CD14-positive monocyte (primary cell): ENCODE results near the gene SLC10A1. TPM values are rescaled to one million over a fixed set of nuclear protein-coding genes. Genes with fewer than 3 reads are reported as not detected.

Source experiments
- DNase-seq, 3 donors: peaks; one replicate each; pipeline ENCODE4 v3.0.0-alpha.2; 2011 to 2022
- H2AFZ ChIP-seq: 2 replicates; pipeline ENCODE4 v1.6.0; 2012; ENCODE audit warnings: mild to moderate bottlenecking, low read depth, low read length, inconsistent platforms; ENCODE audit not compliant: insufficient read depth, poor library complexity, severe bottlenecking
- H3K27ac ChIP-seq, 2 donors: 1 replicate in 1 of 2; 2 replicates in 1 of 2; pipeline ENCODE4 v1.5.1; 2012 to 2013; ENCODE audit warnings: low read length in 2 of 2, control low read depth in 1 of 2, inconsistent platforms in 1 of 2, low read depth in 1 of 2, mild to moderate bottlenecking in 1 of 2
- H3K27me3 ChIP-seq, 2 donors: one replicate each; pipeline versions ENCODE4 v1.6.0 to v1.6.1; 2011 to 2013; ENCODE audit warnings: low read length in 2 of 2; ENCODE audit not compliant: control insufficient read depth in 2 of 2, insufficient read depth in 2 of 2
- H3K36me3 ChIP-seq, 2 donors: replicated peaks in 1 of 2; 1 replicate in 1 of 2; 2 replicates in 1 of 2; pipeline versions ENCODE4 v1.5.1 to v1.6.1; 2012 to 2013; ENCODE audit warnings: low read length in 2 of 2, control low read depth in 1 of 2, inconsistent platforms in 1 of 2, mild to moderate bottlenecking in 1 of 2; ENCODE audit not compliant: insufficient read depth in 2 of 2, control insufficient read depth in 1 of 2
- H3K4me1 ChIP-seq, 2 donors: 1 replicate in 1 of 2; 2 replicates in 1 of 2; pipeline versions ENCODE4 v1.5.1 to v1.6.1; 2012 to 2013; ENCODE audit warnings: low read length in 2 of 2, control low read depth in 1 of 2, inconsistent platforms in 1 of 2, mild to moderate bottlenecking in 1 of 2, moderate library complexity in 1 of 2; ENCODE audit not compliant: insufficient read depth in 2 of 2, control insufficient read depth in 1 of 2
- H3K4me2 ChIP-seq: replicated peaks from 2 replicates; pipeline ENCODE3; 2012; ENCODE audit warnings: low read length, moderate library complexity, mild to moderate bottlenecking; ENCODE audit not compliant: poor library complexity, severe bottlenecking; ENCODE audit errors: extremely low read depth
- H3K4me3 ChIP-seq, 3 experiments: fragments of 200-600 bp in 1 of 3; sonication (generic) in 1 of 3; replicated peaks in 1 of 3; 1 replicate in 2 of 3; 2 replicates in 1 of 3; pipeline ENCODE4 v1.5.1; 2011 to 2013; ENCODE audit warnings: low read length in 3 of 3, mild to moderate bottlenecking in 3 of 3, control low read depth in 2 of 3, low read depth in 2 of 3, inconsistent platforms in 1 of 3, moderate library complexity in 1 of 3
- H3K79me2 ChIP-seq: 2 replicates; pipeline ENCODE4 v1.6.0; 2012; ENCODE audit warnings: mild to moderate bottlenecking, control low read depth, inconsistent platforms, low read length, moderate library complexity; ENCODE audit not compliant: insufficient read depth
- H3K9ac ChIP-seq: 2 replicates; pipeline ENCODE4 v1.6.0; 2017; ENCODE audit warnings: low read length, mild to moderate bottlenecking; ENCODE audit not compliant: insufficient read depth, poor library complexity, severe bottlenecking
- H3K9me3 ChIP-seq, 2 donors: replicated peaks in 1 of 2; 1 replicate in 1 of 2; 2 replicates in 1 of 2; pipeline versions ENCODE4 v1.5.1 to v1.6.1; 2012 to 2013; ENCODE audit warnings: low read length in 2 of 2, control low read depth in 1 of 2; ENCODE audit not compliant: control insufficient read depth in 1 of 2, insufficient read depth in 1 of 2
- H4K20me1 ChIP-seq: 2 replicates; pipeline ENCODE4 v1.6.0; 2012; ENCODE audit warnings: mild to moderate bottlenecking, low read length, control low read depth, moderate library complexity; ENCODE audit not compliant: insufficient read depth
- H3K27ac Mint-ChIP-seq, 7 donors: one replicate each; pipeline ENCODE4 v1.8.0; 2020; ENCODE audit warnings: mild to moderate bottlenecking in 7 of 7, mixed read lengths in 7 of 7, moderate library complexity in 6 of 7, inconsistent platforms in 2 of 7
- H3K27me3 Mint-ChIP-seq, 3 donors: one replicate each; pipeline ENCODE4 v1.8.0; 2021 to 2022; ENCODE audit warnings: low read depth in 3 of 3, mild to moderate bottlenecking in 3 of 3, mixed read lengths in 3 of 3, moderate library complexity in 3 of 3, inconsistent platforms in 1 of 3
- H3K36me3 Mint-ChIP-seq, 2 donors: one replicate each; pipeline ENCODE4 v1.8.0; 2020; ENCODE audit warnings: mixed read lengths in 2 of 2, inconsistent platforms in 1 of 2, mild to moderate bottlenecking in 1 of 2
- H3K4me1 Mint-ChIP-seq: one replicate; pipeline ENCODE4 v1.8.0; 2020; ENCODE audit warnings: mild to moderate bottlenecking, mixed read lengths
- H3K4me3 Mint-ChIP-seq, 2 donors: one replicate each; pipeline ENCODE4 v1.8.0; 2020; ENCODE audit warnings: mild to moderate bottlenecking in 2 of 2, mixed read lengths in 2 of 2, moderate library complexity in 1 of 2
- H3K9me3 Mint-ChIP-seq, 7 donors: one replicate each; pipeline ENCODE4 v1.8.0; 2020 to 2022; ENCODE audit warnings: mixed read lengths in 7 of 7, mild to moderate bottlenecking in 6 of 7, moderate library complexity in 6 of 7, inconsistent platforms in 2 of 7
- WGBS: methylation state at CpG from one replicate; pipeline ENCODE4 v1.1.5; 2013; ENCODE audit warnings: missing lambda C conversion rate; ENCODE audit not compliant: insufficient coverage; 5-methylcytosine and 5-hydroxymethylcytosine counted together
- intact Hi-C, 2 donors: fragments of 100-400 bp; cut with micrococcal nuclease; formaldehyde crosslinking; loops; one replicate each; pipeline versions ENCODE4 v1.15.0 to v1.15.1; 2023
- polyA plus RNA-seq, 3 donors: library from polyadenylated mRNA; depleted of rRNA in 1 of 3; unstranded in 2 of 3; stranded (reverse) in 1 of 3; fragments of 300-500 nt in 2 of 3; fragments of >200 nt in 1 of 3; fragmentation: Illumina TruSeq in 2 of 3; gene quantifications; 1 replicate in 2 of 3; 2 replicates in 1 of 3; pipeline ENCODE4 v1.2.3, GENCODE V29; 2012 to 2021
- TF ChIP-seq, protein P1 (sequence below): fragments of 200-600 bp; IDR thresholded peaks from one replicate; pipeline ENCODE4 v1.8.0; 2022; ENCODE audit warnings: antibody characterized with exemption, mild to moderate bottlenecking

SLC10A1 gene
- polyA plus RNA-seq, 3 donors: 0.09 TPM; not detected in 2

DNA sequence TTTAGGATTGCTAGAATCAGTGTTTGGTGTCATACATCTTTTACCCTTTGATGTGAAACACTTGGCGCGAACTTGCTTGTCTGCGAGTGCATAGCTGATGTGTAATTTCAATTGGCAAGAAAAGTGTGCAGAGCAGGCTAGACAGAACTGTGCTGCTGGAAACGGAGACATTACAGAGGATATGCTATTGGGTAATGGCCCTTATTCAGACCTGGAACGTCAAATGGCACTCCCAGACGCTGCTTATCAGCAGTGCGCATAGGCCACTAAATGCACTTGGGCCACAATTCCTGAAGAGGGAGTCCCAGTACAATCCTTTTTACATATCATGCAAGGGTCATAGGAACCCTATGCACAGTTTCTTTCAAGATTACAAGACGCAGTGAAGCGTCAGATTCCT lies 15.7 kb upstream of the SLC10A1 start:
- intact Hi-C loops: loop anchor here in 1 of 2 donors (10.0 kb wide), 1 partner anchor 1002 kb away; no protein-coding TSS in a partner anchor
- Mint-ChIP-seq H3K27me3 (peaks cover 3 to 7% (median 6%) of the 10 kb centered on the region in 3 donors), H3K9me3 (no peaks in the 10 kb centered on the region), H3K4me3 (no peak overlapping the region), H3K4me1 (no peaks in the 10 kb centered on the region), H3K36me3 (no peaks in the 10 kb centered on the region), H3K27ac (no peak overlapping the region)
- H3K4me1 ChIP-seq: no peaks in the 10 kb centered on the region
- TF ChIP-seq, protein P1, sequence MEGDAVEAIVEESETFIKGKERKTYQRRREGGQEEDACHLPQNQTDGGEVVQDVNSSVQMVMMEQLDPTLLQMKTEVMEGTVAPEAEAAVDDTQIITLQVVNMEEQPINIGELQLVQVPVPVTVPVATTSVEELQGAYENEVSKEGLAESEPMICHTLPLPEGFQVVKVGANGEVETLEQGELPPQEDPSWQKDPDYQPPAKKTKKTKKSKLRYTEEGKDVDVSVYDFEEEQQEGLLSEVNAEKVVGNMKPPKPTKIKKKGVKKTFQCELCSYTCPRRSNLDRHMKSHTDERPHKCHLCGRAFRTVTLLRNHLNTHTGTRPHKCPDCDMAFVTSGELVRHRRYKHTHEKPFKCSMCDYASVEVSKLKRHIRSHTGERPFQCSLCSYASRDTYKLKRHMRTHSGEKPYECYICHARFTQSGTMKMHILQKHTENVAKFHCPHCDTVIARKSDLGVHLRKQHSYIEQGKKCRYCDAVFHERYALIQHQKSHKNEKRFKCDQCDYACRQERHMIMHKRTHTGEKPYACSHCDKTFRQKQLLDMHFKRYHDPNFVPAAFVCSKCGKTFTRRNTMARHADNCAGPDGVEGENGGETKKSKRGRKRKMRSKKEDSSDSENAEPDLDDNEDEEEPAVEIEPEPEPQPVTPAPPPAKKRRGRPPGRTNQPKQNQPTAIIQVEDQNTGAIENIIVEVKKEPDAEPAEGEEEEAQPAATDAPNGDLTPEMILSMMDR: no peak
- no peak overlapping the region for H2AFZ ChIP-seq
- no peaks in the 10 kb centered on the region for H3K36me3 ChIP-seq
- WGBS: 90% methylated on average over 9 of the region's 9 CpGs
- H3K4me3 ChIP-seq: no peak overlapping the region
- no peak overlapping the region for H3K4me2 ChIP-seq
- no peaks in the 10 kb centered on the region for H3K9me3 ChIP-seq
- H3K27ac ChIP-seq: no peak overlapping the region
- no peak for DNase-seq
- no peak overlapping the region for H3K9ac ChIP-seq
- H4K20me1 ChIP-seq: no peaks in the 10 kb centered on the region
- no peaks in the 10 kb centered on the region for H3K27me3 ChIP-seq
- no peaks in the 10 kb centered on the region for H3K79me2 ChIP-seq

DNA sequence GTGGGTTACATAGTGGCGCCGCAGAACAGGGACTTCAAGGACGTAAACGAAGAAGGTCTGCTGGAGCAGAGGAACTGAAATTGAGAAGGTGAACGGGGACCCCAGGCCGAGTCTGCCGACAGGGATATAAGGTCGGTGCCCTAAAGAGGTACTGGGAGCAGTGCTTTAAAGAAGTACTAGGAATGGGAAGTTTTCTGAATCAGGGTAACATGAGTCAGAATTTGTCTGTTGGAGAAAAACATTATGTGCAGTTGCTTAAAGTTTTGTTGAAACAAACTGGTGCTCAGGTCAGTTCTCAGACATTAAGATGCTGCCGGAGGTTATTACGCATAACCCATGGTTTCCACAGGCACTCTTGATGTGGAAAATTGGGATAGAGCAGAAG lies 14.8 kb upstream of the SLC10A1 start:
- Histone ChIP-seq H2AFZ (no peak overlapping the region), H3K79me2 (no peaks in the 10 kb centered on the region), H3K4me1 (no peaks in the 10 kb centered on the region), H4K20me1 (no peaks in the 10 kb centered on the region), H3K4me3 (no peak overlapping the region), H3K9me3 (no peaks in the 10 kb centered on the region), H3K36me3 (no peaks in the 10 kb centered on the region), H3K9ac (no peak overlapping the region), H3K4me2 (no peak overlapping the region), H3K27me3 (no peaks in the 10 kb centered on the region), H3K27ac (no peak overlapping the region)
- no peak for DNase-seq
- peaks cover 3 to 7% (median 6%) of the 10 kb centered on the region in 3 donors for H3K27me3 Mint-ChIP-seq
- H3K36me3 Mint-ChIP-seq: no peaks in the 10 kb centered on the region
- no peaks in the 10 kb centered on the region for H3K4me1 Mint-ChIP-seq
- intact Hi-C loops: loop anchor here in 1 of 2 donors (10.0 kb wide), 1 partner anchor 1003 kb away; no protein-coding TSS in a partner anchor
- WGBS: 91% methylated on average over 10 of the region's 10 CpGs
- no peak overlapping the region for H3K27ac Mint-ChIP-seq
- TF ChIP-seq, protein P1: no peak
- H3K4me3 Mint-ChIP-seq: no peak overlapping the region
- peaks cover 0 to 1% (median 0%) of the 10 kb centered on the region in 7 donors for H3K9me3 Mint-ChIP-seq
